ENCODE measurements around the gene SHISA4. TPM values are rescaled to one million over a fixed set of nuclear protein-coding genes. Genes with fewer than 3 reads are reported as not detected.

The SHISA4 gene
- total RNA-seq, 6 donors from 2014 or later, result 4.6 to 20.9 (median 11.8) TPM

DNA sequence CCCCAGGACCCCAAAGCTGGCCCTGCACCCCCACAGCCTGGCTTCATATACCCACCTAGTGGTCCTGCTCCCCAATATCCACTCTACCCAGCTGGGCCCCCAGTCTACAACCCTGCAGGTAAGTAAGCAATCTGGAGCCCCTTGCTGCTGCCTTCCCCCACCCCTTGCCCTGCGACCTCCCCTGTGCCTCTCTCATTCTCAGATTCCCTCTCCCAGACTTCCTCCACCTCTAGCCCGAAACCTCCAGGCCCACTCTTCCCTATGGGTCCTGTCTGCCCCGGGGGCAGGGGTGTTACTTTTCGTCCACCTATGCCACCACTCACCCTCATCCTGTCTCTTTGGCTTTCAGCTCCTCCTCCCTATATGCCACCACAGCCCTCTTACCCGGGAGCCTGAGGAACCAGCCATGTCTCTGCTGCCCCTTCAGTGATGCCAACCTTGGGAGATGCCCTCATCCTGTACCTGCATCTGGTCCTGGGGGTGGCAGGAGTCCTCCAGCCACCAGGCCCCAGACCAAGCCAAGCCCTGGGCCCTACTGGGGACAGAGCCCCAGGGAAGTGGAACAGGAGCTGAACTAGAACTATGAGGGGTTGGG is 2.9 kb downstream of the SHISA4 start:
- Histone ChIP-seq H3K27ac (no peak overlapping the region), H3K36me3 (no peaks in the 10 kb centered on the region), H3K27me3 (no peaks in the 10 kb centered on the region), H3K4me3 (no peak overlapping the region), H3K9me3 (no peaks in the 10 kb centered on the region), H3K4me1 (peaks cover 12 to 24% (median 18%) of the 10 kb centered on the region in 4 donors)
- DNase-seq (no peak), ATAC-seq (ENCODE audit: low FRiP score in 2 of 2) (no peak)
- TF ChIP-seq POLR2A (IDR thresholded peaks at IDR 0.05), result no peak
- TF ChIP-seq CTCF (IDR thresholded peaks at IDR 0.05), result no peak
- no peak for TF ChIP-seq POLR2AphosphoS5 (IDR thresholded peaks at IDR 0.05)
- no peak for TF ChIP-seq EP300 (IDR thresholded peaks at IDR 0.05)
- WGBS, 2 donors, result 82 to 91% methylated on average over 5 of the region's 5 CpGs

DNA sequence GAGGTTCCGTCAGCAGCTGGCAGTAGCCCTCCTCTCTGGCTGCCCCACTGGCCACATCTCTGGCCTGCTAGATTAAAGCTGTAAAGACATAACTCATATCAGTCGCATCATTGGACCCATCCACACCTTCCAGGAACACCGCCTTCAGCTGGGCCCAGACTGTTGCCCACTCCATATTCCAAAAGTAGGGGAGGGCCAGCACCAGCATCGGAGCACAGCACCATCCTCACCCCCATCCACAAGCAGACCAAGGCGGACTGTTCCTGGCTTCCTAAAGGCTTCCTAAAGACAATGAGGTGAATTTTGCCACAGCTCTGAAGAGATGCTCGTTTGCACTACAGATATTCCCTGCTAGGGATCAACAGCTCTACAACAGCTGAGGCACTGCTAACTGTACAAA is 3.5 kb downstream of the SHISA4 start:
- H3K36me3 ChIP-seq, result no peaks in the 10 kb centered on the region
- WGBS, 2 donors, result 92 to 100% methylated on average over 2 to 6 of the region's 6 CpGs
- ATAC-seq (ENCODE audit: low FRiP score in 2 of 2) (no peak), DNase-seq (no peak)
- H3K4me1 ChIP-seq, result peaks cover 12 to 25% (median 18%) of the 10 kb centered on the region in 4 donors
- H3K27ac ChIP-seq, result no peak overlapping the region
- no peak overlapping the region for H3K4me3 ChIP-seq
- H3K9me3 ChIP-seq, result no peaks in the 10 kb centered on the region
- no peaks in the 10 kb centered on the region for H3K27me3 ChIP-seq
- TF ChIP-seq CTCF (IDR thresholded peaks at IDR 0.05), result no peak

GRCh38 chr1:201893431-201893830 is 4.7 kb downstream of the SHISA4 start:
- Histone ChIP-seq H3K4me1 (peaks cover 9 to 19% (median 12%) of the 10 kb centered on the region in 4 donors), H3K9me3 (no peaks in the 10 kb centered on the region), H3K27me3 (no peaks in the 10 kb centered on the region), H3K4me3 (no peak overlapping the region), H3K36me3 (peaks cover 0 to 8% (median 0%) of the 10 kb centered on the region in 4 donors), H3K27ac (no peak overlapping the region)
- no peak for DNase-seq
- no peak for ATAC-seq (ENCODE audit: low FRiP score in 2 of 2)
- WGBS, 2 donors, result 78 to 80% methylated on average over 3 of the region's 3 CpGs
- TF ChIP-seq EP300 (IDR thresholded peaks at IDR 0.05) (no peak), POLR2A (IDR thresholded peaks at IDR 0.05) (no peak), CTCF (IDR thresholded peaks at IDR 0.05) (no peak), POLR2AphosphoS5 (IDR thresholded peaks at IDR 0.05) (no peak)

DNA sequence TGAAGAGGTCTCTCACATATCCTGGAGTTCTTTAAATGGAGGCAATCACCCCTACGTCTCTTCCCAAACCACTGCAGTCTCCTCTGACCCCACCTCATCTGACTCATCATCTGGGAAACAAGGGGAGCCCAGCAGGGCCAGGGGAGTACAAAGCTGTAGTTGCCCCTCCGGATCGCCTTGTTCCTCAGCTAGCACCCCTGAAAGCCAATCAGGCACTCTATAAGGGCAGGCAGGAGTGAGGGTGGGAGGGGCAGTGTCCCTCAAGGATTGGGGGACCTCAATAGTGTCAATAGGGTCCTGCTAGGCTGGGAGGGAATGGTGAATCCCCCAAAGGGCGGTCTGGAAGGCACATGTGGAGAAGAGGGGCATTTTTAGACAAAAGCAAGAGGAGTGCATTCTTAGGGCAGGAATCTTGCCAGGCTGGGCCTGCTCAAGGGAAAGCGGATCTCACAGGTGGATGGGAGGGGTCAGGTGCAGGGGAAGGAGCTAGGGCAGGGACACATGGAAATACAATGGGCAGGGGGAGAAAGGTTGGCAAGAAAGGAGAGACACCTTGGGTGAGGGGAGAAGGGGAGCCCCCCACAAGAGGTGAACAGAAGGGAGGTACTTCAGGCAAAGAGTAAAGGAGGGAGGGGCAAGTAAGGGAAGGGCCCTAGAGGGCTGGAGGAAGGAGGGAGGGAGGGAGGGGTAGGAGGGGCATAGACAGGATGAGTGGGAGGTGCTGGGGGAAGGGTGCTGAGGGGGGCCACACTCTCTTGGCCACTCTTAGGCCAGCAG is 5.8 kb downstream of the SHISA4 start:
- peaks cover 2 to 10% (median 4%) of the 10 kb centered on the region in 4 donors for H3K4me1 ChIP-seq
- no peaks in the 10 kb centered on the region for H3K27me3 ChIP-seq
- 81 to 82% methylated on average over 4 to 5 of the region's 5 CpGs for WGBS, 2 donors
- H3K27ac ChIP-seq, result no peak overlapping the region
- ATAC-seq (ENCODE audit: low FRiP score in 2 of 2) (no peak), DNase-seq (no peak)
- H3K36me3 ChIP-seq, result peaks cover 0 to 8% (median 0%) of the 10 kb centered on the region in 4 donors
- no peaks in the 10 kb centered on the region for H3K9me3 ChIP-seq
- H3K4me3 ChIP-seq, result no peak overlapping the region
- TF ChIP-seq POLR2A (IDR thresholded peaks at IDR 0.05) (no peak), CTCF (IDR thresholded peaks at IDR 0.05) (no peak), POLR2AphosphoS5 (IDR thresholded peaks at IDR 0.05) (no peak), EP300 (IDR thresholded peaks at IDR 0.05) (no peak)

Measured in upper lobe of left lung (tissue), 6 donors.